ENCODE data around the gene CWH43. TPM values are rescaled to one million over a fixed set of nuclear protein-coding genes. Genes with fewer than 3 reads are reported as not detected.
"Not testable (repeated sequence)": the region's sequence is repeated elsewhere in the genome, so short reads cannot be mapped to it uniquely, and the experiment has no call there.

Gene CWH43
- total RNA-seq, 1 donor from 2014 or later: not detected

DNA sequence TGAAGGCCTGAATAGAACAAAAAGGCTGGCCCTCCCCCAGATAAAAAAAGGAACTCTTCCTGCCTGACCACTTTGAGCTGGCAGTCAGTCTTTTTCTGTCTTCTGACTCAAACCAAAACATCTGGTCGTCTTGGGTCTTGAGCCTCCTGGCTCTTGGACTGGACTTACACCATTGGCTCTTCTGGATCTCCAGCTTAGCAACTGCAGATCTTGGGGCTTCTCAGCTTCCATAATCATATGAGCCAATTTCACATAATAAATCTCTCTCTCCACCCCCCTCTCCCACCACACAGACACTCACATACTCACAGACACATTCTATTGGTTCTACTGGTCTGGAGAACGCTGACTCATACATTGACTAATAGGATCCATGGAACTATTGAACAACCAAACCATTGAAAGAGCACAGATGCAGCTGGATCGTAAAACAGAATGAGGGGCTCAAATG is 15.6 kb upstream of the CWH43 start:
- no peak for DNase-seq (ENCODE audit: low spot score in 2 of 2, unreplicated experiment in 2 of 2)
- Mint-ChIP-seq H3K36me3 (no peaks in the 10 kb centered on the region), H3K9me3 (no peaks in the 10 kb centered on the region), H3K4me1 (peaks cover 4% of the 10 kb centered on the region), H3K27me3 (ENCODE audit: low read depth) (peaks cover 12% of the 10 kb centered on the region), H3K4me3 (no peak overlapping the region), H3K27ac (no peak overlapping the region)
- TF ChIP-seq, protein P1, sequence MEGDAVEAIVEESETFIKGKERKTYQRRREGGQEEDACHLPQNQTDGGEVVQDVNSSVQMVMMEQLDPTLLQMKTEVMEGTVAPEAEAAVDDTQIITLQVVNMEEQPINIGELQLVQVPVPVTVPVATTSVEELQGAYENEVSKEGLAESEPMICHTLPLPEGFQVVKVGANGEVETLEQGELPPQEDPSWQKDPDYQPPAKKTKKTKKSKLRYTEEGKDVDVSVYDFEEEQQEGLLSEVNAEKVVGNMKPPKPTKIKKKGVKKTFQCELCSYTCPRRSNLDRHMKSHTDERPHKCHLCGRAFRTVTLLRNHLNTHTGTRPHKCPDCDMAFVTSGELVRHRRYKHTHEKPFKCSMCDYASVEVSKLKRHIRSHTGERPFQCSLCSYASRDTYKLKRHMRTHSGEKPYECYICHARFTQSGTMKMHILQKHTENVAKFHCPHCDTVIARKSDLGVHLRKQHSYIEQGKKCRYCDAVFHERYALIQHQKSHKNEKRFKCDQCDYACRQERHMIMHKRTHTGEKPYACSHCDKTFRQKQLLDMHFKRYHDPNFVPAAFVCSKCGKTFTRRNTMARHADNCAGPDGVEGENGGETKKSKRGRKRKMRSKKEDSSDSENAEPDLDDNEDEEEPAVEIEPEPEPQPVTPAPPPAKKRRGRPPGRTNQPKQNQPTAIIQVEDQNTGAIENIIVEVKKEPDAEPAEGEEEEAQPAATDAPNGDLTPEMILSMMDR (IDR thresholded peaks at IDR 0.05; ENCODE audit: unreplicated experiment): no peak

DNA sequence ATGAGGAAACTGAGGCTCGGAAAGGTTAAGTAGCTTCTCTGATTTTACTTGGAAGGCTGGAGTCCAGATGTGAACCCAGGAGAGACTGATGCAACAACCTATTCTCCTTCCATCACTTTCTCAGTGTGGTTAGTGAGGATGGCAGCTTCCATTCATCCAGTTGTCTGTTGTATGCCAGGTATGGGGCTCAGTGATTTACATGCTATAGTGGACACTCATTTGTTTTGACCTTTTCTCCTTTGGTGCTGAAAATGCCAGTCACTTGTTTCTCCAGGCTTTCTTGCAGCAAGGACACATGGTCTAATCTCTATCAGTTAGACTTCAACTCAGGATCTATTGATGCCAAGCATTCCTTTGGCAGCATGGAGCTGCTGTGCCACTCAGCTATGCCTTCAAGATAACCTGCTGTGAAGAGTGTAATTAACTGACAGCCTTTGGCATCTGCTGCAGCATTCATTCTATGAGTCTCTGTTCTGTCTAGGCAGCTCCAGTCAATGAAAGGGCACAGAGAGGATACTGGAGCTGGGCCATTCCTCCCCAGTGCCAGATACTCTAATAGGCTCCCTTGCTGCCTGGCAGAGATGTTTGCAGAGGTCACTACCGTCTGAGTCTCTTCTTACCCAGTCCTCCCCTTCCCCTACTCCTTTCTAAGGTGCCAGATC is 11.0 kb upstream of the CWH43 start:
- H3K27me3 Mint-ChIP-seq (ENCODE audit: low read depth): peaks cover 23% of the 10 kb centered on the region
- no peaks in the 10 kb centered on the region for H3K36me3 Mint-ChIP-seq
- H3K9me3 Mint-ChIP-seq: no peaks in the 10 kb centered on the region
- no peak for DNase-seq (ENCODE audit: low spot score in 2 of 2, unreplicated experiment in 2 of 2)
- H3K4me3 Mint-ChIP-seq: no peak overlapping the region
- TF ChIP-seq, protein P1 (IDR thresholded peaks at IDR 0.05; ENCODE audit: unreplicated experiment): no peak
- no peak overlapping the region for H3K27ac Mint-ChIP-seq
- H3K4me1 Mint-ChIP-seq: no peaks in the 10 kb centered on the region

DNA sequence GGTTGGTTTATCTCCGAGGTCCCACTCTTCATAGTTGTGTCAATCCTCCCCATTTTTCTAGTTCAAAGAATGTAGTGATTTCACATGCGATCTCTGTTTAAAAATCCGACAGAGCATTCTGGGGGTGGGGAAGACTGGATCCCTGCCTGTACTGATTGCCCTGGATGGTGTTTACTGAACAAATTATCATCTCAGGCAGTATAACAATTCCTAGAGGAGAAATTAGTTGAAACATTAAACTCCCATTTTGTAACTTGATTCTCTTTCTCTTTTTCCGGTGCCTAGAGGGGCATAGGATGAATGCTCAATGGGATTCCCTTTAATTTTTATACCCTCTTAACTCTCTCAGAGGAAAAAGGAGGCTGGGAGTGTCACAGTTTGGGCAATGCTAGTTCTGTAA is 10.0 kb upstream of the CWH43 start:
- TF ChIP-seq, protein P1 (IDR thresholded peaks at IDR 0.05; ENCODE audit: unreplicated experiment): no peak
- no peaks in the 10 kb centered on the region for H3K9me3 Mint-ChIP-seq
- no peak for DNase-seq (ENCODE audit: low spot score in 2 of 2, unreplicated experiment in 2 of 2)
- no peaks in the 10 kb centered on the region for H3K36me3 Mint-ChIP-seq
- H3K27me3 Mint-ChIP-seq (ENCODE audit: low read depth): peaks cover 23% of the 10 kb centered on the region
- H3K4me3 Mint-ChIP-seq: no peak overlapping the region
- H3K27ac Mint-ChIP-seq: no peak overlapping the region
- H3K4me1 Mint-ChIP-seq: no peaks in the 10 kb centered on the region

DNA sequence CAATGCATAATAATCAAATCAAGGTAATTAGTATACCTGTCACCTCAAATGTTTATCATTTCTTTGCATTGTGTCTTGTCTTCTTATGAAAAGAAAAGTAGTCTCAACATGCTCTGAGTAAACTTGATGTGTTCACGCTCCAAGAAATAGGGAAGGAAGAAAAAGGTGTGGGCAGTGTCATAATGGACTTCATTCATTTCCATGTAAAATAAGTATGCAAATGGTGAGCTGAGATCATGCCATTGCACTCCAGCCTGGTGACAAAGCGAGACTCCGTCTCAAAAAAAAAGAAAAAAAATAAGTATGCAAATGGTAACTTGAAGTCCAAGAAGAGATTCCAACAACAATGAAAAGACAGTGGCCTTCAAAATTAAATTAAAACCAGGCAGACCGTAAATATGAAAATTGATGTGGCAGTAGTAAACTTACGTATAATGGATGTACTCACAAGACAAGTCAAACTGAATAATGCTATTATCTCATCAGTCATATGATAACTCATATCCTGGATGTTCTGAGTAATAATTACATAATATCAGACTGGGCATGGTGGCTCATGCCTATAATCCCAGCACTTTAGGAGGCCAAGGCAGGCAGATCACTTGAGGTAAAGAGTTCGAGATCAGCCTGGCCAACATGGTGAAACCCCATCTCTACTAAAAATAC is 6.0 kb upstream of the CWH43 start:
- H3K9me3 Mint-ChIP-seq: peaks cover 18% of the 10 kb centered on the region
- no peak overlapping the region for H3K27ac Mint-ChIP-seq

DNA sequence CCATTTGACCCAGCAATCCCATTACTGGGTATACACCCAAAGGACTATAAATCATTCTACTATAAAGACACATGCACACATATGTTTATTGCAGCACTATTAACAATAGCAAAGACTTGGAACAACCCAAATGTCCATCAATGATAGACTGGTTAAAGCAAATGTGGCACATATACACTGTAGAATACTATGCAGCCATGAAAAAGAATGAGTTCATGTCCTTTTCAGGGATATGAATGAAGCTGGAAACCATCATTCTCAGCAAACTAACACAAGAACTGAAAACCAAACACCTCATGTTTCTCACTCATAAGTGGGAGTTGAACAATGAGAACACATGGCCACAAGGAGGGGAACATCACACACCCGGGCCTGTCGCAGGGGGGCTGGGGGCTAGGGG is 2.1 kb upstream of the CWH43 start:
- Mint-ChIP-seq H3K9me3 (peaks cover 18% of the 10 kb centered on the region), H3K27me3 (ENCODE audit: low read depth) (peaks cover 63% of the 10 kb centered on the region)
- not testable (repeated sequence) for DNase-seq (ENCODE audit: low spot score in 2 of 2, unreplicated experiment in 2 of 2); H3K4me1 Mint-ChIP-seq; H3K4me3 Mint-ChIP-seq; H3K27ac Mint-ChIP-seq; H3K36me3 Mint-ChIP-seq

More for the DNA sequence above, 6.0 kb upstream of the CWH43 start:
- H3K4me3 Mint-ChIP-seq: no peak overlapping the region
- TF ChIP-seq, protein P1 (IDR thresholded peaks at IDR 0.05; ENCODE audit: unreplicated experiment): no peak
- peaks cover 38% of the 10 kb centered on the region for H3K27me3 Mint-ChIP-seq (ENCODE audit: low read depth)
- H3K4me1 Mint-ChIP-seq: no peaks in the 10 kb centered on the region
- no peak for DNase-seq (ENCODE audit: low spot score in 2 of 2, unreplicated experiment in 2 of 2)
- H3K36me3 Mint-ChIP-seq: no peaks in the 10 kb centered on the region

DNA sequence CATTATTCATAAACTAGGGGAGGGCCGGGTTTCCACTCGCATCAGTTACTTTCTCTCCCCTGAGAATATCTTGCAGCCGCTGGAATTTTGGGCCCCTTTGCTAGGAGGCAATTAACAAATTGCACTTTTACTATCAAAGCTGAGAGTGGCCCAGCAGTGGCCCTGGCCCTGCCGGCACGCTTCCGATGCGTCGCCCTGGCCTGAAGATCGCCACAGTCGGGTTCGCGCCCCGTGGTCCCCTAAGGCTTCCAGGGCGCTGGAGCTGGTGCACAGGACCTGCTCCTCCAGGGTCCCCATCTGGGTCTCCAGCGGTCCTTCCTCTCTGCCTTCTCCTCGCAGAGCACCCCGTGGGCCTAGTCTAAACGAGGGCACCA is 486 bp upstream of the CWH43 start:
- Mint-ChIP-seq H3K4me1 (no peaks in the 10 kb centered on the region), H3K27ac (no peak overlapping the region), H3K36me3 (no peaks in the 10 kb centered on the region), H3K4me3 (no peak overlapping the region), H3K9me3 (peaks cover 25% of the 10 kb centered on the region), H3K27me3 (ENCODE audit: low read depth) (peaks cover 70% of the 10 kb centered on the region)
- DNase-seq (ENCODE audit: low spot score in 2 of 2, unreplicated experiment in 2 of 2): no peak
- TF ChIP-seq, protein P1 (IDR thresholded peaks at IDR 0.05; ENCODE audit: unreplicated experiment): no peak

Data from mesothelial cell of epicardium (in vitro differentiated cells).